Glomerular endothelial cell (primary cell): ENCODE measurements around the gene LY6G6D. TPM values are rescaled to one million over a fixed set of nuclear protein-coding genes. Genes with fewer than 3 reads are reported as not detected.

ENCODE experiments used
- DNase-seq: peaks from one replicate; pipeline ENCODE4 v3.0.0-alpha.2; 2011; ENCODE audit warnings: low read depth, low spot score; ENCODE audit errors: extremely low read depth
- total RNA-seq: library from RNA; depleted of rRNA; stranded (reverse); fragments of >200 nt; gene quantifications from 2 replicates; pipeline ENCODE4 v1.2.3, GENCODE V29; 2015

LY6G6D gene
- not detected in 2 replicates for total RNA-seq

GRCh38 chr6:31715022-31715958 lies at the start of gene LY6G6D:
Gene LY6G6D (plus strand): TSS chr6:31715348. CDS start chr6:31715356, 8 bp downstream.
- no peak for DNase-seq

- DNase-seq, result peak; percentile 75
These were observed 49.4 kb upstream of the LY6G6D start, which contains the start of gene CSNK2B for GRCh38 chr6:31665501-31666336. Gene CSNK2B (plus strand): TSS chr6:31666080. CDS start chr6:31666832, 752 bp downstream.

- no peak for DNase-seq
These were observed 48.7 kb upstream of the LY6G6D start for GRCh38 chr6:31666337-31666965.

GRCh38 chr6:31669676-31670075 lies 45.5 kb upstream of the LY6G6D start, which contains the start of gene LY6G5B:
Gene LY6G5B (plus strand): TSS chr6:31669976. CDS start chr6:31670951, 975 bp downstream.
- no peak for DNase-seq

GRCh38 chr6:31676322-31676903 lies 38.7 kb upstream of the LY6G6D start:
- DNase-seq, result no peak

- no peak for DNase-seq
These were observed 38.2 kb upstream of the LY6G6D start for GRCh38 chr6:31676904-31677303.

- no peak for DNase-seq
These were observed 37.2 kb upstream of the LY6G6D start for GRCh38 chr6:31677955-31678354.

- DNase-seq, result no peak
These were observed 34.7 kb upstream of the LY6G6D start, which contains the start of gene LY6G5C for GRCh38 chr6:31680226-31681134. Gene LY6G5C (minus strand): TSS chr6:31681067. CDS start chr6:31680373, 694 bp downstream.

- no peak for DNase-seq
These were observed 33.9 kb upstream of the LY6G6D start for GRCh38 chr6:31681135-31681671.

- DNase-seq, result no peak
These were observed 31.6 kb upstream of the LY6G6D start for GRCh38 chr6:31683591-31683990.

- DNase-seq, result no peak
These were observed 28.7 kb upstream of the LY6G6D start for GRCh38 chr6:31686483-31686882.

- no peak for DNase-seq
These were observed 27.8 kb upstream of the LY6G6D start for GRCh38 chr6:31687321-31687720.

- DNase-seq, result no peak
These were observed 27.1 kb upstream of the LY6G6D start for GRCh38 chr6:31687860-31688693.

- no peak for DNase-seq
These were observed 25.7 kb upstream of the LY6G6D start for GRCh38 chr6:31689249-31690110.

- DNase-seq, result no peak
These were observed 24.7 kb upstream of the LY6G6D start for GRCh38 chr6:31690231-31691077.

GRCh38 chr6:31691078-31691463 lies 24.1 kb upstream of the LY6G6D start:
- DNase-seq, result no peak
